IMR-90 (cell line): ENCODE data around the gene HRH3. TPM values are rescaled to one million over a fixed set of nuclear protein-coding genes. Genes with fewer than 3 reads are reported as not detected.

Source experiments
- ATAC-seq: fragments of 200-7000 bp; cut with Tn5 transposase; 2 replicates; pipeline ENCODE4 v1.9.1; 2020; ENCODE audit warnings: low read depth, mild to moderate bottlenecking, moderate library complexity
- BruUV-seq: library from RNA; stranded (reverse); fragments of 400-500 nt; replicated peaks from 2 replicates; lab custom pipeline; 2021; lab: Mats Ljungman, UMichigan
- CTCF ChIA-PET: fragments of 300-600 bp; formaldehyde crosslinking; extraction: SDS; loops from one replicate; lab custom pipeline; 2021; ENCODE audit warnings: antibody characterized with exemption; lab: Yijun Ruan, JAX
- POLR2A ChIA-PET: fragments of 300-600 bp; sonication (Branson Sonifier 250); formaldehyde crosslinking; loops from one replicate; lab custom pipeline; 2022; ENCODE audit warnings: antibody characterized with exemption; ENCODE audit not compliant: unreplicated experiment; lab: Charles Lee
- DNase-seq: peaks from one replicate; pipeline ENCODE4 v3.0.0; 2013
- H2AFZ ChIP-seq: replicated peaks from 2 replicates; pipeline ENCODE3; 2013; ENCODE audit warnings: low read length, mild to moderate bottlenecking; ENCODE audit not compliant: poor library complexity
- H2AK5ac ChIP-seq: 2 replicates; pipeline ENCODE4 v1.6.1; 2013; ENCODE audit warnings: low read depth, low read length, inconsistent platforms
- H2AK9ac ChIP-seq: replicated peaks from 2 replicates; pipeline ENCODE3; 2013; ENCODE audit warnings: mild to moderate bottlenecking, low read depth, low read length, moderate library complexity; ENCODE audit not compliant: poor library complexity
- H2BK120ac ChIP-seq: 2 replicates; pipeline ENCODE4 v1.6.1; 2013; ENCODE audit warnings: low read depth, low read length, inconsistent platforms
- H2BK15ac ChIP-seq: 3 replicates; pipeline ENCODE4 v1.6.1; 2013; ENCODE audit warnings: low read depth, low read length, inconsistent platforms
- H2BK20ac ChIP-seq: 2 replicates; pipeline ENCODE4 v1.6.1; 2013; ENCODE audit warnings: low read depth, mild to moderate bottlenecking, inconsistent platforms, low read length, moderate library complexity
- H2BK5ac ChIP-seq: 2 replicates; pipeline ENCODE4 v1.6.1; 2013; ENCODE audit warnings: mild to moderate bottlenecking, low read depth, low read length, inconsistent platforms; ENCODE audit not compliant: poor library complexity, severe bottlenecking
- H3K14ac ChIP-seq: replicated peaks from 2 replicates; pipeline ENCODE4 v1.6.1; 2013; ENCODE audit warnings: low read depth, low read length, inconsistent platforms
- H3K18ac ChIP-seq: 2 replicates; pipeline ENCODE4 v1.6.1; 2013; ENCODE audit warnings: low read depth, low read length, control low read depth
- H3K23ac ChIP-seq: 2 replicates; pipeline ENCODE4 v1.6.1; 2013; ENCODE audit warnings: low read depth, low read length, inconsistent platforms
- H3K27ac ChIP-seq: 2 replicates; pipeline ENCODE4 v1.5.1; 2013; ENCODE audit warnings: mild to moderate bottlenecking, control low read depth, low read length; ENCODE audit not compliant: insufficient read depth
- H3K27me3 ChIP-seq: 2 replicates; pipeline ENCODE4 v1.6.1; 2013; ENCODE audit warnings: low read length; ENCODE audit not compliant: control insufficient read depth, insufficient read depth
- H3K36me3 ChIP-seq: 2 replicates; pipeline ENCODE4 v1.6.1; 2013; ENCODE audit warnings: low read length, mixed read lengths; ENCODE audit not compliant: control insufficient read depth, insufficient read depth
- H3K4ac ChIP-seq: 2 replicates; pipeline ENCODE4 v1.6.1; 2013; ENCODE audit warnings: low read depth, low read length, inconsistent platforms
- H3K4me1 ChIP-seq: 2 replicates; pipeline ENCODE4 v1.6.1; 2013; ENCODE audit warnings: low read length, mixed read lengths; ENCODE audit not compliant: control insufficient read depth, insufficient read depth
- H3K4me2 ChIP-seq: 2 replicates; pipeline ENCODE4 v1.6.1; 2013; ENCODE audit warnings: low read depth, mild to moderate bottlenecking, control low read depth, low read length, moderate library complexity
- H3K4me3 ChIP-seq: 2 replicates; pipeline ENCODE4 v1.5.1; 2013; ENCODE audit warnings: low read depth, mild to moderate bottlenecking, control low read depth, low read length, moderate library complexity; ENCODE audit not compliant: insufficient read depth
- H3K56ac ChIP-seq: 2 replicates; pipeline ENCODE4 v1.6.1; 2013; ENCODE audit warnings: low read length, inconsistent platforms; ENCODE audit not compliant: insufficient read depth; ENCODE audit errors: extremely low read depth
- H3K79me1 ChIP-seq, 2 experiments: 2 replicates each; pipeline ENCODE4 v1.6.1; 2013; ENCODE audit warnings: low read length in 2 of 2, inconsistent platforms in 1 of 2, low read depth in 1 of 2
- H3K9ac ChIP-seq: 2 replicates; pipeline ENCODE4 v1.6.1; 2013; ENCODE audit warnings: low read depth, low read length, control low read depth
- H3K9me1 ChIP-seq: 2 replicates; pipeline ENCODE4 v1.6.1; 2013; ENCODE audit warnings: low read length, inconsistent platforms; ENCODE audit not compliant: insufficient read depth
- H3K9me3 ChIP-seq: 2 replicates; pipeline ENCODE4 v1.6.1; 2013; ENCODE audit warnings: low read length; ENCODE audit not compliant: control insufficient read depth, insufficient read depth
- H4K20me1 ChIP-seq: 2 replicates; pipeline ENCODE4 v1.6.1; 2013; ENCODE audit warnings: low read length, inconsistent platforms; ENCODE audit not compliant: insufficient read depth
- H4K5ac ChIP-seq: 2 replicates; pipeline ENCODE4 v1.6.1; 2013; ENCODE audit warnings: mild to moderate bottlenecking, low read depth, low read length, control low read depth
- H4K8ac ChIP-seq, 2 experiments: 2 replicates each; pipeline ENCODE4 v1.6.1; 2013; ENCODE audit warnings: low read depth in 2 of 2, low read length in 2 of 2, control low read depth in 1 of 2, inconsistent platforms in 1 of 2
- H4K91ac ChIP-seq: 2 replicates; pipeline ENCODE4 v1.6.1; 2013; ENCODE audit warnings: low read depth, low read length, inconsistent platforms; ENCODE audit not compliant: insufficient read depth
- BHLHE40 ChIP-seq: fragments of 150-350 bp; IDR thresholded peaks from 2 replicates; pipeline ENCODE4 v1.6.1; 2016; ENCODE audit warnings: mild to moderate bottlenecking, low read depth, low read length
- CEBPB ChIP-seq: IDR thresholded peaks from 2 replicates; pipeline ENCODE4 v1.6.1; 2012; ENCODE audit warnings: low read depth, low read length, improper control_type of control experiment
- CHD1 ChIP-seq: IDR thresholded peaks from 2 replicates; pipeline ENCODE4 v1.6.1; 2012; ENCODE audit warnings: low read depth, low read length, improper control_type of control experiment
- CTCF ChIP-seq: conservative IDR thresholded peaks from 2 replicates; pipeline ENCODE4 v1.5.1; 2012; ENCODE audit warnings: mild to moderate bottlenecking, low read depth, low read length, improper control_type of control experiment
- ELK1 ChIP-seq: fragments of 150-350 bp; IDR thresholded peaks from 2 replicates; pipeline ENCODE4 v1.6.1; 2016; ENCODE audit warnings: low read depth, mild to moderate bottlenecking, low read length, moderate library complexity, borderline replicate concordance
- FOS ChIP-seq: fragments of 150-350 bp; IDR thresholded peaks from 2 replicates; pipeline ENCODE4 v1.6.1; 2016; ENCODE audit warnings: low read depth, low read length
- MAFK ChIP-seq: IDR thresholded peaks from 2 replicates; pipeline ENCODE4 v1.6.1; 2012; ENCODE audit warnings: low read depth, low read length, improper control_type of control experiment
- MAZ ChIP-seq: IDR thresholded peaks from 2 replicates; pipeline ENCODE4 v1.6.1; 2012; ENCODE audit warnings: low read depth, mild to moderate bottlenecking, low read length, improper control_type of control experiment, moderate library complexity, borderline replicate concordance
- MXI1 ChIP-seq: IDR thresholded peaks from 2 replicates; pipeline ENCODE4 v1.6.1; 2012; ENCODE audit warnings: low read depth, mild to moderate bottlenecking, low read length, moderate library complexity, borderline replicate concordance
- NFE2L2 ChIP-seq: fragments of 150-350 bp; IDR thresholded peaks from 2 replicates; pipeline ENCODE4 v1.6.1; 2016; ENCODE audit warnings: low read depth, mild to moderate bottlenecking, low read length
- POLR2A ChIP-seq: IDR thresholded peaks from 2 replicates; pipeline ENCODE4 v1.6.1; 2012; ENCODE audit warnings: mild to moderate bottlenecking, low read depth, low read length
- RAD21 ChIP-seq: IDR thresholded peaks from 2 replicates; pipeline ENCODE4 v1.6.1; 2012; ENCODE audit warnings: low read length, improper control_type of control experiment
- RCOR1 ChIP-seq: IDR thresholded peaks from 2 replicates; pipeline ENCODE4 v1.6.1; 2012; ENCODE audit warnings: mild to moderate bottlenecking, low read length, improper control_type of control experiment; ENCODE audit not compliant: insufficient replicate concordance
- RFX5 ChIP-seq: IDR thresholded peaks from 2 replicates; pipeline ENCODE4 v1.8.0; 2012; ENCODE audit warnings: low read depth, mild to moderate bottlenecking, low read length, moderate library complexity
- SMC3 ChIP-seq: fragments of 150-350 bp; IDR thresholded peaks from 2 replicates; pipeline ENCODE4 v1.6.1; 2016; ENCODE audit warnings: low read depth, mild to moderate bottlenecking, antibody characterized with exemption, low read length, moderate library complexity
- USF2 ChIP-seq: fragments of 150-350 bp; IDR thresholded peaks from 2 replicates; pipeline ENCODE4 v1.6.1; 2017; ENCODE audit warnings: mild to moderate bottlenecking, antibody characterized with exemption, low read length, low read depth
- WGBS, 2 experiments: methylation state at CpG; one replicate each; pipeline versions ENCODE4 v1.1.5 to v1.1.7; 2013; ENCODE audit warnings: missing lambda C conversion rate in 2 of 2; ENCODE audit not compliant: insufficient read length in 1 of 2; ENCODE audit errors: extremely low coverage in 2 of 2; 5-methylcytosine and 5-hydroxymethylcytosine counted together
- dilution Hi-C: fragments of 300-500 bp; cut with HindIII; formaldehyde crosslinking; loops from one replicate; pipeline ENCODE4 v1.14.3; 2018; ENCODE audit warnings: low sequenced_read_pairs; ENCODE audit not compliant: unreplicated experiment
- in situ Hi-C: fragments of 300-500 bp; cut with MboI; formaldehyde crosslinking; loops from 3 replicates; pipeline ENCODE4 v1.14.3; 2019; ENCODE audit warnings: low sequenced_read_pairs, inconsistent platforms, mixed read lengths
- intact Hi-C: fragments of 100-400 bp; cut with micrococcal nuclease; formaldehyde crosslinking; loops from 2 replicates; pipeline ENCODE4 v1.10.0; 2022
- polyA plus RNA-seq, 3 experiments: library from polyadenylated mRNA; depleted of rRNA; stranded (reverse); fragments of >200 nt; gene quantifications; 2 replicates each; pipeline ENCODE4 v1.2.3, GENCODE V29; 2012; ENCODE audit warnings: low replicate concordance in 1 of 3
- total RNA-seq: library from RNA; depleted of rRNA; stranded (reverse); fragments of >200 nt; gene quantifications from 2 replicates; pipeline ENCODE4 v1.2.3, GENCODE V29; 2012

The HRH3 gene
- total and polyA plus RNA-seq, 2 of the 4 experiments (the other 2 are of a cell fraction) = not detected

- H2AK5ac ChIP-seq = no peak overlapping the region
- ChIA-PET POLR2A (no interaction called here), CTCF (no interaction called here)
- H3K9me1 ChIP-seq = no peaks in the 10 kb centered on the region; the same call in 1 of the 2 replicates
- DNase-seq (no peak), ATAC-seq (no peak)
- no peak overlapping the region for H3K4ac ChIP-seq
- H3K56ac ChIP-seq = no peak overlapping the region
- H3K27ac ChIP-seq = no peak overlapping the region
- in situ Hi-C loops = no loop called here
- H3K18ac ChIP-seq = no peak overlapping the region
- no peak overlapping the region for H2BK20ac ChIP-seq
- dilution Hi-C loops = no loop called here
- H3K23ac ChIP-seq = no peak overlapping the region
- H3K14ac ChIP-seq = no peak overlapping the region
- H3K4me3 ChIP-seq = no peak overlapping the region
- no peak overlapping the region for H4K8ac ChIP-seq
- BruUV-seq = no TSS peak
- H3K4me2 ChIP-seq = no peak overlapping the region
- no peaks in the 10 kb centered on the region for H3K4me1 ChIP-seq
- no peak overlapping the region for H2BK120ac ChIP-seq
- no peaks in the 10 kb centered on the region for H3K27me3 ChIP-seq
- no peak overlapping the region for H2AFZ ChIP-seq
- peaks cover 10% of the 10 kb centered on the region; the same call in 1 of the 2 replicates for H4K20me1 ChIP-seq
- no peak for TF ChIP-seq CTCF
- no peak for TF ChIP-seq POLR2A
- TF ChIP-seq NFE2L2 = no peak
- no peak for TF ChIP-seq RCOR1
- TF ChIP-seq RFX5 = no peak
- TF ChIP-seq USF2 = no peak
- no peak for TF ChIP-seq FOS
- TF ChIP-seq BHLHE40 = no peak
- no peak for TF ChIP-seq RAD21
- no peak for TF ChIP-seq SMC3
- no peak for TF ChIP-seq MXI1
- no peak for TF ChIP-seq MAFK
- no peak for TF ChIP-seq CEBPB
- TF ChIP-seq ELK1 = no peak
- no peak for TF ChIP-seq MAZ
- no peak for TF ChIP-seq CHD1
- H2BK15ac ChIP-seq = no peak overlapping the region
- no peak overlapping the region for H4K5ac ChIP-seq
- WGBS, 2 experiments = no CpG with 5 or more reads among the region's 10 CpGs
- intact Hi-C loops = no loop called here
- no peak overlapping the region for H4K91ac ChIP-seq
- no peak overlapping the region for H3K9ac ChIP-seq
- no peak overlapping the region for H2BK5ac ChIP-seq
- peaks cover 44% of the 10 kb centered on the region for H3K36me3 ChIP-seq
- H3K9me3 ChIP-seq = no peaks in the 10 kb centered on the region
- H3K79me1 ChIP-seq = peaks cover 4 to 33% of the 10 kb centered on the region in 2 experiments; a peak in 3 of 4 replicates
- no peak overlapping the region for H2AK9ac ChIP-seq
These were observed 23.8 kb downstream of the HRH3 start for GRCh38 chr20:62196286-62196685.
